ENCODE results near the gene RAI14.

- TF ChIP-seq EZH2phosphoT487 (IDR thresholded peaks at IDR 0.05; ENCODE audit: borderline replicate concordance, low read length) (no peak), CTCF (IDR thresholded peaks at IDR 0.05; ENCODE audit: low read depth, low read length, poor library complexity, severe bottlenecking) (no peak)
These were observed 60.9 kb downstream of the RAI14 start for GRCh38 chr5:34716986-34717385.
